T1000 (cell line): Measurements from ENCODE around the gene CEACAM20.
"Not testable (repeated sequence)": the region's sequence is repeated elsewhere in the genome, so short reads cannot be mapped to it uniquely, and the experiment has no call there.

ENCODE experiments used
- DNase-seq: peaks from one replicate; lab custom pipeline; 2025; ENCODE audit warnings: mixed read lengths; lab: John Stamatoyannopoulos, UW

The CEACAM20 gene

GRCh38 chr19:44529536-44529935 is at the start of gene CEACAM20:
Gene CEACAM20, minus strand, starts transcription at chr19:44529675. Its CDS starts 166 bp downstream, at chr19:44529509.
- no peak for DNase-seq

GRCh38 chr19:44577566-44577874 is 48.0 kb upstream of the CEACAM20 start:
- DNase-seq = no peak

- no peak for DNase-seq
Measured at GRCh38 chr19:44576843-44577565, 47.5 kb upstream of the CEACAM20 start.

- DNase-seq = peak; percentile 21
Measured at GRCh38 chr19:44575116-44575700, 45.7 kb upstream of the CEACAM20 start.

GRCh38 chr19:44574186-44574950 is 44.9 kb upstream of the CEACAM20 start:
- no peak for DNase-seq

GRCh38 chr19:44573627-44574026 is 44.2 kb upstream of the CEACAM20 start:
- no peak for DNase-seq

GRCh38 chr19:44573183-44573582 is 43.7 kb upstream of the CEACAM20 start:
- no peak for DNase-seq

GRCh38 chr19:44572581-44572900 is 43.1 kb upstream of the CEACAM20 start:
- no peak for DNase-seq

- no peak for DNase-seq
Measured at GRCh38 chr19:44571830-44572580, 42.5 kb upstream of the CEACAM20 start.

GRCh38 chr19:44570984-44571684 is 41.7 kb upstream of the CEACAM20 start:
- DNase-seq = peak; percentile 47

- DNase-seq = no peak
Measured at GRCh38 chr19:44570603-44570983, 41.1 kb upstream of the CEACAM20 start.

- no peak for DNase-seq
Measured at GRCh38 chr19:44567745-44568144, 38.3 kb upstream of the CEACAM20 start.

GRCh38 chr19:44566984-44567383 is 37.5 kb upstream of the CEACAM20 start:
- no peak for DNase-seq

- DNase-seq = not testable (repeated sequence)
Measured at GRCh38 chr19:44563086-44563655, 33.7 kb upstream of the CEACAM20 start.

GRCh38 chr19:44557933-44558332 is 28.5 kb upstream of the CEACAM20 start:
- DNase-seq = no peak

GRCh38 chr19:44554641-44555246 is 25.3 kb upstream of the CEACAM20 start:
- DNase-seq = no peak

- DNase-seq = no peak
Measured at GRCh38 chr19:44553478-44554171, 24.1 kb upstream of the CEACAM20 start.

GRCh38 chr19:44552324-44552723 is 22.8 kb upstream of the CEACAM20 start:
- DNase-seq = no peak

- DNase-seq = no peak
Measured at GRCh38 chr19:44551850-44552249, 22.4 kb upstream of the CEACAM20 start.

- not testable (repeated sequence) for DNase-seq
Measured at GRCh38 chr19:44550976-44551375, 21.5 kb upstream of the CEACAM20 start.

GRCh38 chr19:44549507-44549906 is 20.0 kb upstream of the CEACAM20 start:
- no peak for DNase-seq
